Smooth muscle cell (in vitro differentiated cells): Measurements from ENCODE around the gene HPN. TPM values are rescaled to one million over a fixed set of nuclear protein-coding genes. Genes with fewer than 3 reads are reported as not detected.
"Not testable (repeated sequence)": the region's sequence is repeated elsewhere in the genome, so short reads cannot be mapped to it uniquely, and the experiment has no call there.

Experiments
- DNase-seq: peaks from one replicate; lab custom pipeline; 2025; ENCODE audit not compliant: unreplicated experiment; lab: John Stamatoyannopoulos, UW
- H2AFZ ChIP-seq: fragments of 200-600 bp; sonication (generic); 2 replicates; pipeline ENCODE4 v1.6.0; 2016; ENCODE audit warnings: antibody characterized with exemption, low read depth, mild to moderate bottlenecking
- H3F3A ChIP-seq: fragments of 200-600 bp; sonication (generic); 2 replicates; pipeline ENCODE4 v1.6.0; 2017; ENCODE audit warnings: antibody characterized with exemption, low read depth
- H3K27ac ChIP-seq: fragments of 200-600 bp; sonication (generic); 2 replicates; pipeline ENCODE4 v1.5.1; 2016; ENCODE audit warnings: low read depth, mild to moderate bottlenecking
- H3K27me3 ChIP-seq: fragments of 200-600 bp; sonication (generic); 2 replicates; pipeline ENCODE4 v1.6.1; 2016; ENCODE audit warnings: low read depth, mild to moderate bottlenecking
- H3K36me3 ChIP-seq: fragments of 200-600 bp; sonication (generic); 2 replicates; pipeline ENCODE4 v1.5.1; 2016; ENCODE audit warnings: low read depth
- H3K4me1 ChIP-seq: fragments of 200-600 bp; sonication (generic); 2 replicates; pipeline ENCODE4 v1.5.1; 2016; ENCODE audit warnings: low read depth
- H3K4me2 ChIP-seq: fragments of 200-600 bp; sonication (generic); 2 replicates; pipeline ENCODE4 v1.6.0; 2016; ENCODE audit warnings: mild to moderate bottlenecking
- H3K4me3 ChIP-seq: fragments of 200-600 bp; sonication (generic); 2 replicates; pipeline ENCODE4 v1.5.1; 2016; ENCODE audit warnings: mild to moderate bottlenecking
- H3K79me2 ChIP-seq: fragments of 200-600 bp; sonication (generic); 2 replicates; pipeline ENCODE4 v1.6.0; 2016; ENCODE audit warnings: low read depth, mild to moderate bottlenecking
- H3K9ac ChIP-seq: fragments of 200-600 bp; sonication (generic); 2 replicates; pipeline ENCODE4 v1.6.0; 2016; ENCODE audit warnings: low read depth
- H3K9me3 ChIP-seq: fragments of 200-600 bp; sonication (generic); replicated peaks from 2 replicates; pipeline ENCODE4 v1.5.1; 2016; ENCODE audit warnings: low read depth
- H4K20me1 ChIP-seq: fragments of 200-600 bp; sonication (generic); 2 replicates; pipeline ENCODE4 v1.6.0; 2016; ENCODE audit warnings: low read depth
- CTCF ChIP-seq: fragments of 200-600 bp; sonication (generic); IDR thresholded peaks from 2 replicates; pipeline ENCODE4 v1.5.1; 2017; ENCODE audit warnings: borderline replicate concordance, mild to moderate bottlenecking, antibody characterized with exemption; ENCODE audit not compliant: insufficient read depth, poor library complexity, severe bottlenecking
- WGBS: methylation state at CpG from one replicate; pipeline ENCODE4 v1.1.7; 2016; ENCODE audit warnings: low lambda C conversion rate; 5-methylcytosine and 5-hydroxymethylcytosine counted together
- polyA plus RNA-seq: library from polyadenylated mRNA; unstranded; fragments of >200 nt; fragmentation: Nextera tagmentation; extraction: Ambion mirVana; gene quantifications from 2 replicates; pipeline ENCODE4 v1.2.1, GENCODE V29; 2016
- total RNA-seq: library from RNA; depleted of rRNA; stranded (reverse); fragments of >200 nt; gene quantifications from 2 replicates; pipeline ENCODE4 v1.2.3, GENCODE V29; 2014

Gene HPN
- total and polyA plus RNA-seq, 2 experiments from 2014 or later = 1.3 to 4.1 TPM

- H3K27me3 ChIP-seq = no peaks in the 10 kb centered on the region
- H3F3A ChIP-seq = no peaks in the 10 kb centered on the region
- no peaks in the 10 kb centered on the region for H3K9me3 ChIP-seq
- H3K9ac ChIP-seq = no peak overlapping the region
- no peaks in the 10 kb centered on the region for H3K36me3 ChIP-seq
- no peak for TF ChIP-seq CTCF
- peaks cover 63% of the 10 kb centered on the region for H4K20me1 ChIP-seq
- H3K79me2 ChIP-seq = peaks cover 58% of the 10 kb centered on the region
- H3K4me2 ChIP-seq = peak overlapping the region; percentile 94
- H2AFZ ChIP-seq = no peak overlapping the region
- peak overlapping the region; percentile 55 for H3K4me3 ChIP-seq
- no peak overlapping the region for H3K27ac ChIP-seq
- WGBS = 95% methylated on average over 11 of the region's 11 CpGs
- H3K4me1 ChIP-seq = peaks cover 13% of the 10 kb centered on the region
- DNase-seq = no peak
These were observed 39.4 kb upstream of the HPN start for GRCh38 chr19:35002037-35002535.

- H3K9me3 ChIP-seq = no peaks in the 10 kb centered on the region
- peaks cover 67% of the 10 kb centered on the region for H3K79me2 ChIP-seq
- H3F3A ChIP-seq = no peaks in the 10 kb centered on the region
- H3K36me3 ChIP-seq = no peaks in the 10 kb centered on the region
- H3K4me3 ChIP-seq = no peak overlapping the region
- TF ChIP-seq CTCF = no peak
- no peak overlapping the region for H3K4me2 ChIP-seq
- H4K20me1 ChIP-seq = peaks cover 89% of the 10 kb centered on the region
- H3K27me3 ChIP-seq = no peaks in the 10 kb centered on the region
- no peak overlapping the region for H2AFZ ChIP-seq
- peaks cover 13% of the 10 kb centered on the region for H3K4me1 ChIP-seq
- no peak overlapping the region for H3K27ac ChIP-seq
- no peak overlapping the region for H3K9ac ChIP-seq
- no peak for DNase-seq
- WGBS = 98% methylated on average over 17 of the region's 18 CpGs
These were observed 36.8 kb upstream of the HPN start for GRCh38 chr19:35004517-35005255.

DNA sequence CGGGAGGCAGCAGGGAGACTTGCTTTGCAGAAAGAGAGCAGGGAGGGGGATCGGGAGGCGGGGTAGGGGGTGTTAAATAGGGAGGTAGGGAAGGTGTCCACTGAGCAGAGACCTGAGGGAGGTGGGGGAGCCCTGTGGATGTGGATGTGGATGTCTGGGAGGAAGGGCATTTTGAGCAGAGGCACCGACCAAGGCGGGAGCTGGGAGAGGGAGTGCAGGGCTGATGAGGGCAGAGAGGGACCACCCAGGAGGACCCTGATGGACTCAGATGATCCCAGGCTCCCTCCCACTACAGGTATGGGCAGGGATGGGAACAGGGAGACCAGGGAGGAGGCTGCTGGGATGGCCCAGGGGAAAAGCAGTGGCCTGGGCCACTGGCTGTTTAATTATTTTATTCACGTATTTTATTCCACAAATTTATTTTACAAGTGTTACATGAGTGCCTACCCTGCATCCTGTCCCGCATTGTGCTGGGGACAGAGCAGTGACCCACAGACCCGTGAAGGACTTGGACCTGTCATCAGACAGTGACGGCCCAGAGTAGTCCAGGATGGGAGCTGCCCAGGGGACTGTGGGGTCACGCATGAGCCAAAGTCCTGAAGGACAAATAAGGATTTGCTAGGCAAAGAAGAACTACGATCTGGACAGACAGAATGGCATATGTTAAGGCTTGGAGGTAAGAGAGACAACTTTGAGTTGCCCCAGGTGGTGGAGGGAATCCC lies 36.1 kb upstream of the HPN start:
- Histone ChIP-seq H3K4me2 (no peak overlapping the region), H3F3A (no peaks in the 10 kb centered on the region), H3K27me3 (no peaks in the 10 kb centered on the region), H3K4me3 (no peak overlapping the region), H4K20me1 (peaks cover 91% of the 10 kb centered on the region), H3K9ac (no peak overlapping the region), H3K9me3 (no peaks in the 10 kb centered on the region), H2AFZ (no peak overlapping the region), H3K27ac (no peak overlapping the region), H3K79me2 (peaks cover 65% of the 10 kb centered on the region), H3K4me1 (peaks cover 13% of the 10 kb centered on the region), H3K36me3 (no peaks in the 10 kb centered on the region)
- 96% methylated on average over 9 of the region's 11 CpGs for WGBS
- TF ChIP-seq CTCF = no peak
- DNase-seq = no peak

GRCh38 chr19:35006007-35006341 lies 35.5 kb upstream of the HPN start:
- DNase-seq, H2AFZ ChIP-seq, H3K36me3 ChIP-seq, H3F3A ChIP-seq, H3K4me3 ChIP-seq, H3K9me3 ChIP-seq, H3K27me3 ChIP-seq, H3K4me2 ChIP-seq, H3K9ac ChIP-seq: not testable (repeated sequence)
- peaks cover 60% of the 10 kb centered on the region for H3K79me2 ChIP-seq
- H3K27ac ChIP-seq = peak overlapping the region; percentile 1
- WGBS = 97% methylated on average over 6 of the region's 6 CpGs
- H3K4me1 ChIP-seq = peaks cover 12% of the 10 kb centered on the region
- H4K20me1 ChIP-seq = peaks cover 88% of the 10 kb centered on the region
